MCF 10A (cell line): ENCODE results near the gene PLXNB2. TPM values are rescaled to one million over a fixed set of nuclear protein-coding genes. Genes with fewer than 3 reads are reported as not detected.

Source experiments
- BruUV-seq: library from RNA; stranded (reverse); fragments of 400-500 nt; replicated peaks from 2 replicates; lab custom pipeline; 2021; lab: Mats Ljungman, UMichigan
- CTCF ChIA-PET: fragments of 300-600 bp; sonication (Branson Sonifier 250); formaldehyde crosslinking; extraction: SDS; loops from one replicate; lab custom pipeline; 2021; ENCODE audit warnings: antibody characterized with exemption, inconsistent platforms; lab: Yijun Ruan, JAX
- POLR2A ChIA-PET: fragments of 300-600, 350-650 bp; sonication (Branson Sonifier 250); formaldehyde crosslinking; extraction: SDS; loops from one replicate; lab custom pipeline; 2020; ENCODE audit warnings: antibody characterized with exemption, inconsistent platforms; lab: Yijun Ruan, JAX
- DNase-seq: peaks from one replicate; pipeline ENCODE4 v3.0.0-alpha.2; 2018; ENCODE audit not compliant: unreplicated experiment
- H3K27ac Mint-ChIP-seq: one replicate; pipeline ENCODE4 v1.8.0; 2022; ENCODE audit warnings: mild to moderate bottlenecking, low read depth, mixed read lengths; ENCODE audit not compliant: unreplicated experiment
- H3K27me3 Mint-ChIP-seq: one replicate; pipeline ENCODE4 v1.8.0; 2022; ENCODE audit warnings: mixed read lengths; ENCODE audit not compliant: insufficient read depth, unreplicated experiment
- H3K36me3 Mint-ChIP-seq: one replicate; pipeline ENCODE4 v1.8.0; 2022; ENCODE audit warnings: mild to moderate bottlenecking, moderate library complexity, mixed read lengths; ENCODE audit not compliant: insufficient read depth, unreplicated experiment
- H3K4me1 Mint-ChIP-seq: one replicate; pipeline ENCODE4 v1.8.0; 2022; ENCODE audit warnings: mixed read lengths; ENCODE audit not compliant: insufficient read depth, unreplicated experiment
- H3K4me3 Mint-ChIP-seq: one replicate; pipeline ENCODE4 v1.8.0; 2022; ENCODE audit warnings: mild to moderate bottlenecking, moderate library complexity, mixed read lengths; ENCODE audit not compliant: unreplicated experiment
- H3K9me3 Mint-ChIP-seq: one replicate; pipeline ENCODE4 v1.8.0; 2022; ENCODE audit warnings: mixed read lengths; ENCODE audit not compliant: unreplicated experiment
- CTCF ChIP-seq: fragments of 200-600 bp; IDR thresholded peaks from one replicate; pipeline ENCODE4 v1.8.0; 2022; ENCODE audit warnings: antibody characterized with exemption, mild to moderate bottlenecking; ENCODE audit not compliant: unreplicated experiment
- intact Hi-C: fragments of 100-400 bp; cut with micrococcal nuclease; formaldehyde crosslinking; loops from 2 replicates; pipeline ENCODE4 v1.14.1; 2022
- total RNA-seq: library from RNA; stranded (reverse); gene quantifications from 2 replicates; pipeline ENCODE4 v1.2.3, GENCODE V29; 2022

The PLXNB2 gene
- total RNA-seq, 1 experiment from 2014 or later = 199 TPM

GRCh38 chr22:50303848-50304527 lies 3.5 kb downstream of the PLXNB2 start:
- Mint-ChIP-seq H3K4me3 (peak overlapping the region; percentile 81), H3K4me1 (peaks cover 33% of the 10 kb centered on the region), H3K27ac (peak overlapping the region; percentile 87), H3K9me3 (no peaks in the 10 kb centered on the region), H3K36me3 (peaks cover 40% of the 10 kb centered on the region), H3K27me3 (no peaks in the 10 kb centered on the region)
- CTCF ChIA-PET = interaction anchor here (0.6 to 3.9 kb wide), 13 partner anchors 10 to 316 kb away, joined by 3 to 19 read pairs (median 6); partner anchors contain the start of gene HDAC10
- POLR2A ChIA-PET = interaction anchor here (0.6 to 6.6 kb wide), 9 partner anchors 11 to 353 kb away, joined by 3 to 73 read pairs (median 5); partner anchors contain the start of genes DENND6B, HDAC10 and SCO2
- BruUV-seq = no TSS peak
- peak; percentile 36 for DNase-seq
- TF ChIP-seq CTCF = no peak
- intact Hi-C loops = loop anchor here (1.0 kb wide), 1 partner anchor 22 kb away; no protein-coding TSS in a partner anchor

GRCh38 chr22:50303515-50303847 lies 4.0 kb downstream of the PLXNB2 start:
- POLR2A ChIA-PET = interaction anchor here (0.6 to 6.6 kb wide), 8 partner anchors 11 to 353 kb away, joined by 3 to 73 read pairs (median 4); partner anchors contain the start of genes DENND6B, HDAC10 and SCO2
- no peaks in the 10 kb centered on the region for H3K27me3 Mint-ChIP-seq
- intact Hi-C loops = no loop called here
- H3K27ac Mint-ChIP-seq = peak overlapping the region; percentile 87
- DNase-seq = no peak
- CTCF ChIA-PET = interaction anchor here (0.6 to 2.6 kb wide), 9 partner anchors 9 to 312 kb away, joined by 3 to 19 read pairs (median 4); no protein-coding TSS in a partner anchor
- H3K9me3 Mint-ChIP-seq = no peaks in the 10 kb centered on the region
- BruUV-seq = no TSS peak
- H3K4me3 Mint-ChIP-seq = peak overlapping the region; percentile 81
- peaks cover 40% of the 10 kb centered on the region for H3K36me3 Mint-ChIP-seq
- H3K4me1 Mint-ChIP-seq = peaks cover 29% of the 10 kb centered on the region
- TF ChIP-seq CTCF = no peak

- TF ChIP-seq CTCF = no peak
- H3K27ac Mint-ChIP-seq = peak overlapping the region; percentile 87
- H3K4me1 Mint-ChIP-seq = peaks cover 30% of the 10 kb centered on the region
- CTCF ChIA-PET = interaction anchor here (0.6 to 2.6 kb wide), 5 partner anchors 23 to 75 kb away, joined by 3 to 19 read pairs (median 3); no protein-coding TSS in a partner anchor
- intact Hi-C loops = no loop called here
- no TSS peak for BruUV-seq
- H3K36me3 Mint-ChIP-seq = peaks cover 47% of the 10 kb centered on the region
- POLR2A ChIA-PET = interaction anchor here (1.0 to 6.6 kb wide), 4 partner anchors 10 to 223 kb away, joined by 3 to 73 read pairs (median 32); partner anchors contain the start of genes DENND6B and SCO2
- H3K9me3 Mint-ChIP-seq = no peaks in the 10 kb centered on the region
- H3K27me3 Mint-ChIP-seq = no peaks in the 10 kb centered on the region
- no peak for DNase-seq
- H3K4me3 Mint-ChIP-seq = peak overlapping the region; percentile 81
These were observed 4.9 kb downstream of the PLXNB2 start for GRCh38 chr22:50302564-50302963.

- no TSS peak for BruUV-seq
- peak; percentile 38 for DNase-seq
- intact Hi-C loops = no loop called here
- H3K27me3 Mint-ChIP-seq = no peaks in the 10 kb centered on the region
- ChIA-PET CTCF (interaction anchor here (0.6 to 2.6 kb wide), 5 partner anchors 23 to 74 kb away, joined by 3 to 19 read pairs (median 3); no protein-coding TSS in a partner anchor), POLR2A (interaction anchor here (1.0 to 6.6 kb wide), 4 partner anchors 9 to 56 kb away, joined by 3 to 73 read pairs (median 32); partner anchors contain the start of gene DENND6B)
- peaks cover 48% of the 10 kb centered on the region for H3K36me3 Mint-ChIP-seq
- no peak for TF ChIP-seq CTCF
- H3K9me3 Mint-ChIP-seq = no peaks in the 10 kb centered on the region
- peak overlapping the region; percentile 87 for H3K27ac Mint-ChIP-seq
- H3K4me1 Mint-ChIP-seq = peaks cover 34% of the 10 kb centered on the region
- H3K4me3 Mint-ChIP-seq = peak overlapping the region; percentile 81
These were observed 5.4 kb downstream of the PLXNB2 start for GRCh38 chr22:50302041-50302541.
